Fibroblast of lung (primary cell): ENCODE results near the gene TENM4. TPM values are rescaled to one million over a fixed set of nuclear protein-coding genes. Genes with fewer than 3 reads are reported as not detected.

Experiments
- DNase-seq, 2 donors: peaks; one replicate each; pipeline versions ENCODE4 v3.0.0 to v3.0.0-alpha.2; 2010; ENCODE audit warnings: low read depth in 2 of 2
- H2AFZ ChIP-seq: 2 replicates; pipeline ENCODE4 v1.5.1; 2012; ENCODE audit warnings: low read length, control low read depth, inconsistent platforms
- H3K27ac ChIP-seq: 2 replicates; pipeline ENCODE4 v1.5.1; 2011; ENCODE audit warnings: low read length, control low read depth; ENCODE audit not compliant: insufficient read depth
- H3K27me3 ChIP-seq: 2 replicates; pipeline ENCODE4 v1.5.1; 2011; ENCODE audit warnings: mild to moderate bottlenecking, low read length; ENCODE audit not compliant: control insufficient read depth, insufficient read depth
- H3K36me3 ChIP-seq: 2 replicates; pipeline ENCODE4 v1.5.1; 2011; ENCODE audit warnings: low read length; ENCODE audit not compliant: control insufficient read depth, insufficient read depth
- H3K4me1 ChIP-seq: 2 replicates; pipeline ENCODE4 v1.5.1; 2011; ENCODE audit warnings: low read length; ENCODE audit not compliant: control insufficient read depth, insufficient read depth; ENCODE audit errors: extremely low read depth
- H3K4me2 ChIP-seq: 2 replicates; pipeline ENCODE4 v1.5.1; 2011; ENCODE audit warnings: low read length, control low read depth; ENCODE audit not compliant: insufficient read depth; ENCODE audit errors: extremely low read depth
- H3K4me3 ChIP-seq, 4 experiments: fragments of 200-600 bp in 1 of 4; sonication (generic) in 1 of 4; replicated peaks in 1 of 4; 2 replicates each; pipeline ENCODE4 v1.5.1; 2011 to 2016; ENCODE audit warnings: low read length in 4 of 4, low read depth in 3 of 4, mild to moderate bottlenecking in 3 of 4, control low read depth in 2 of 4, inconsistent platforms in 1 of 4, mixed read lengths in 1 of 4; ENCODE audit not compliant: insufficient read depth in 1 of 4; ENCODE audit errors: control extremely low read depth in 1 of 4
- H3K79me2 ChIP-seq: 2 replicates; pipeline ENCODE4 v1.5.1; 2012; ENCODE audit warnings: mild to moderate bottlenecking, low read length, inconsistent platforms; ENCODE audit not compliant: control insufficient read depth, insufficient read depth
- H3K9ac ChIP-seq: 2 replicates; pipeline ENCODE4 v1.5.1; 2011; ENCODE audit warnings: mild to moderate bottlenecking, low read length, control low read depth; ENCODE audit not compliant: insufficient read depth
- H3K9me3 ChIP-seq: 2 replicates; pipeline ENCODE4 v1.5.1; 2012; ENCODE audit warnings: low read depth, low read length; ENCODE audit not compliant: control insufficient read depth, insufficient read depth
- H4K20me1 ChIP-seq: 2 replicates; pipeline ENCODE4 v1.5.1; 2011; ENCODE audit warnings: low read length; ENCODE audit not compliant: control insufficient read depth, insufficient read depth; ENCODE audit errors: extremely low read depth
- EZH2 ChIP-seq: IDR thresholded peaks from 2 replicates; pipeline ENCODE4 v1.5.1; 2012; ENCODE audit warnings: low read length, control low read depth, mild to moderate bottlenecking; ENCODE audit errors: missing control alignments
- polyA plus RNA-seq, 2 donors: library from polyadenylated mRNA; depleted of rRNA in 1 of 2; stranded (reverse) in 1 of 2; unstranded in 1 of 2; fragments of >200 nt; gene quantifications; 2 replicates each; pipeline ENCODE4 v1.2.1, GENCODE V29; 2011 to 2012; ENCODE audit warnings: missing spikeins in 1 of 2
- total RNA-seq: library from RNA; depleted of rRNA; stranded (reverse); fragments of >200 nt; gene quantifications from 2 replicates; pipeline ENCODE4 v1.2.1, GENCODE V29; 2014
- TF ChIP-seq, protein P1 (sequence below), 2 donors: IDR thresholded peaks in 1 of 2; conservative IDR thresholded peaks in 1 of 2; 1 replicate in 1 of 2; 2 replicates in 1 of 2; pipeline ENCODE4 v1.5.1; 2011 to 2012; ENCODE audit warnings: low read length in 2 of 2, control low read depth in 1 of 2, inconsistent platforms in 1 of 2, low read depth in 1 of 2, mild to moderate bottlenecking in 1 of 2

TENM4 gene
- total and polyA plus RNA-seq, 2 donors (not counting 1 experiment from before 2014, with no cell fraction given): 4.6 to 48.4 TPM

DNA sequence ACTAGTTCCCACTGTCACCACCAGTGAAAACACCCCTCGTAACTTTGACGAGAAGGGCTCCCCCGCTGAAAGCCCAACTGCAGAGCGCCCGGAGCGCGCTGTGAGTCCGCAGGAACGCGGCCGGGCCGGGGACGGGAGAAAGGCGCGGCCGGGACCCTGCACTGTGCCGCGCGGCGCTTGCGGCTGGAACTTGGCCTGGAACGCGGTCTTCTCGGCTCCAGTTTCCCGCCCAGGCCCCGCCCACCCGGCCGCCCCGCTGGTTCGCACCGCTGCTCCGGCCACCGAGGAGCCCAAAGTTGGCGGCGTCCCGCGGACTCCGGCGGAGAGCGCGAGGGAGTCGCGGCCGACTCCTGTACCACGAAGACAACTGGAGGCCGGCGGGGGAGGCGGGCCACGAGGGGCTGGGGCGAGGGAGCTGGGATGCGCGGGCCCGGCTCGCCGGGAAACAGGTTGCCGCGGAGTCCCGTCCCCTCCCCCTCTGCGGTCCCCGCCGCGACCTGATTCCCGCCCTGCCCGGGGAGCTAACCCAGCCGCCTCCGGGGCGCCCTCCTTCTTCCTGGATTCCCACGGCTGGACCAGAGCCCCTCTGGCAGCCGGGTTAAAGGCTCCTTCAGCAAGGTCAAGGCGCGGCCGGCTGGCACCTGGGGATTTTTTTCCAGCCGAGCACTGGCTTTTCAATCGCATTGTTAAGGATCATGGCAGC, 3.4 kb downstream of the TENM4 start:
- Histone ChIP-seq H3K9ac (peak overlapping the region; percentile 92), H3K79me2 (peaks cover 46% of the 10 kb centered on the region)

DNA sequence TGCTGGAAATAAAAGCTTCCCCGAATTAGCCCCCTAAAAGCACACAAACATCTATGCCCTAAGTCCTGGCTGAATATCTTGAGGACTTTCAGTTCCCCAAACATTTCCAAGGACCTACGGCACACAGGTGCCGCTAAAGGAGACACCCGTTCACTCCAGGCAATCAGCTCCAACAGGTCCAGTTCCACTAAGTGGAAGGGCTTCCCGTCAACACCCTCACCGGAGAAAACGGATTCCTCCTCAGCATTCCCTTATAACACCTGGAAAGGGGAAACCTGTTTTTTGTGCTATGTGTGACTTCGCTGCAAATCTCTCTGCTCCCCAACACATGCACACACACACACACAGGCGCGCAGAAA, 3.9 kb downstream of the TENM4 start:
- DNase-seq: no peak
- Histone ChIP-seq H4K20me1 (no peaks in the 10 kb centered on the region), H3K4me1 (peaks cover 7% of the 10 kb centered on the region), H3K36me3 (no peaks in the 10 kb centered on the region), H3K79me2 (peaks cover 46% of the 10 kb centered on the region), H3K9me3 (no peaks in the 10 kb centered on the region), H3K4me2 (peak overlapping the region; percentile 92), H2AFZ (peak overlapping the region; percentile 67), H3K27ac (peak overlapping the region; percentile 91), H3K27me3 (no peaks in the 10 kb centered on the region), H3K4me3 (peak overlapping the region; percentile 72 to 92 (median 85)), H3K9ac (peak overlapping the region; percentile 92)
- TF ChIP-seq, protein P1, sequence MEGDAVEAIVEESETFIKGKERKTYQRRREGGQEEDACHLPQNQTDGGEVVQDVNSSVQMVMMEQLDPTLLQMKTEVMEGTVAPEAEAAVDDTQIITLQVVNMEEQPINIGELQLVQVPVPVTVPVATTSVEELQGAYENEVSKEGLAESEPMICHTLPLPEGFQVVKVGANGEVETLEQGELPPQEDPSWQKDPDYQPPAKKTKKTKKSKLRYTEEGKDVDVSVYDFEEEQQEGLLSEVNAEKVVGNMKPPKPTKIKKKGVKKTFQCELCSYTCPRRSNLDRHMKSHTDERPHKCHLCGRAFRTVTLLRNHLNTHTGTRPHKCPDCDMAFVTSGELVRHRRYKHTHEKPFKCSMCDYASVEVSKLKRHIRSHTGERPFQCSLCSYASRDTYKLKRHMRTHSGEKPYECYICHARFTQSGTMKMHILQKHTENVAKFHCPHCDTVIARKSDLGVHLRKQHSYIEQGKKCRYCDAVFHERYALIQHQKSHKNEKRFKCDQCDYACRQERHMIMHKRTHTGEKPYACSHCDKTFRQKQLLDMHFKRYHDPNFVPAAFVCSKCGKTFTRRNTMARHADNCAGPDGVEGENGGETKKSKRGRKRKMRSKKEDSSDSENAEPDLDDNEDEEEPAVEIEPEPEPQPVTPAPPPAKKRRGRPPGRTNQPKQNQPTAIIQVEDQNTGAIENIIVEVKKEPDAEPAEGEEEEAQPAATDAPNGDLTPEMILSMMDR (conservative IDR thresholded peaks at IDR 0.05 in 1 of 2, IDR thresholded peaks at IDR 0.05 in 1 of 2; ENCODE audit: low read depth in 1 of 2, low read length in 2 of 2): no peak
- TF ChIP-seq EZH2: no peak

More for the DNA sequence above, 3.4 kb downstream of the TENM4 start:
- no peaks in the 10 kb centered on the region for H4K20me1 ChIP-seq
- no peaks in the 10 kb centered on the region for H3K27me3 ChIP-seq
- H3K27ac ChIP-seq: peak overlapping the region; percentile 91
- peak overlapping the region; percentile 97 for H3K4me2 ChIP-seq
- peak overlapping the region; percentile 72 to 92 (median 85) for H3K4me3 ChIP-seq
- no peaks in the 10 kb centered on the region for H3K36me3 ChIP-seq
- H3K9me3 ChIP-seq: no peaks in the 10 kb centered on the region
- peak overlapping the region; percentile 81 for H2AFZ ChIP-seq
- DNase-seq: peak; percentile 66 to 70
- peaks cover 5% of the 10 kb centered on the region for H3K4me1 ChIP-seq
- TF ChIP-seq, protein P1 (conservative IDR thresholded peaks at IDR 0.05 in 1 of 2, IDR thresholded peaks at IDR 0.05 in 1 of 2; ENCODE audit: low read depth in 1 of 2, low read length in 2 of 2): no peak
- TF ChIP-seq EZH2: no peak

GRCh38 chr11:79434283-79434682, 6.5 kb downstream of the TENM4 start:
- peaks cover 11% of the 10 kb centered on the region for H3K4me1 ChIP-seq
- H3K27ac ChIP-seq: no peak overlapping the region
- no peak overlapping the region for H3K9ac ChIP-seq
- no peaks in the 10 kb centered on the region for H4K20me1 ChIP-seq
- TF ChIP-seq, protein P1 (conservative IDR thresholded peaks at IDR 0.05 in 1 of 2, IDR thresholded peaks at IDR 0.05 in 1 of 2; ENCODE audit: low read depth in 1 of 2, low read length in 2 of 2): no peak
- no peak for TF ChIP-seq EZH2
- H3K4me3 ChIP-seq: no peak overlapping the region
- DNase-seq: no peak
- no peak overlapping the region for H3K4me2 ChIP-seq
- no peaks in the 10 kb centered on the region for H3K36me3 ChIP-seq
- H3K79me2 ChIP-seq: peaks cover 48% of the 10 kb centered on the region
- no peaks in the 10 kb centered on the region for H3K9me3 ChIP-seq
- no peak overlapping the region for H2AFZ ChIP-seq
- H3K27me3 ChIP-seq: no peaks in the 10 kb centered on the region
